Fibroblast of lung (primary cell): ENCODE data around the gene KCNJ14.

Experiments used
- EZH2 ChIP-seq: IDR thresholded peaks from 2 replicates; pipeline ENCODE4 v1.5.1; 2012; ENCODE audit warnings: low read length, control low read depth, mild to moderate bottlenecking; ENCODE audit errors: missing control alignments
- TF ChIP-seq, protein P1 (sequence below), 2 donors: IDR thresholded peaks in 1 of 2; conservative IDR thresholded peaks in 1 of 2; 1 replicate in 1 of 2; 2 replicates in 1 of 2; pipeline ENCODE4 v1.5.1; 2011 to 2012; ENCODE audit warnings: low read length in 2 of 2, control low read depth in 1 of 2, inconsistent platforms in 1 of 2, low read depth in 1 of 2, mild to moderate bottlenecking in 1 of 2

DNA sequence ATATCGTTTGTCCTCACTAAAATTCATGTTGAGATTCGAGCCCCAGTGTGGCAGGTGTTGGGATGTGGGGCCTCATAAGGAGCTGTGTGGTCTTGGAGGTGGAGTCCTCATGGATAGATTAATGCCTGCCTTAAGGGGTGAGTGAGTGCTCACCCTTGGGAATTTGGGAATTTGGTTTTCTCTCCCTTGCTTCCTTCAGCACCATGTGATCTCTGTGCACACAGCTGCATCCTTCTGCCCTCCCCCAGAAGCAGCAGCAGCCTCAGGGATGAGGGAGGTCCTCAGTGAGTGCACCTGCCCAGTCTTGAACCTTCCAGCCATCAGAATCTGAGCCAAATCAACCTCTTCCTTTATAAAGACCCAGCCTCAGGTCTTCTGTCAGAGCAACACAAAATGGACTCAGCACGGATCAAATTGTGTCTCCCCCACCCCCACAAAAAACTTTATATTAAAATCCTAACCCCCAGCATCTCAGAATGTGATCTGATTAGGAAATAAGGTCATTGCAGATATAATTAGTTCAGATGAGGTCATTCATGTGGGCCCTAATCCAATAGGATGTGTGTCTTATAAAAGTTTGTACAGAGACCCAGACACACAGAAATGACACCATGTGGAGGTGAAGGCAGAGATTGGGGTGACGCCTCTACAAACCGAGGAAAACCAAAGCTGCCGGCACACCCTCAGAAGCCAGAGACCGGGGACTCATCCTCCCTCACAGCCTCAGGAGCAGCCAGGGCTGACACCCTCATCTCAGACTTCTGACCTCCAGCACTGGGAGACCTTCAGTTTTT is 26.7 kb downstream of the KCNJ14 start:
- TF ChIP-seq, protein P1, sequence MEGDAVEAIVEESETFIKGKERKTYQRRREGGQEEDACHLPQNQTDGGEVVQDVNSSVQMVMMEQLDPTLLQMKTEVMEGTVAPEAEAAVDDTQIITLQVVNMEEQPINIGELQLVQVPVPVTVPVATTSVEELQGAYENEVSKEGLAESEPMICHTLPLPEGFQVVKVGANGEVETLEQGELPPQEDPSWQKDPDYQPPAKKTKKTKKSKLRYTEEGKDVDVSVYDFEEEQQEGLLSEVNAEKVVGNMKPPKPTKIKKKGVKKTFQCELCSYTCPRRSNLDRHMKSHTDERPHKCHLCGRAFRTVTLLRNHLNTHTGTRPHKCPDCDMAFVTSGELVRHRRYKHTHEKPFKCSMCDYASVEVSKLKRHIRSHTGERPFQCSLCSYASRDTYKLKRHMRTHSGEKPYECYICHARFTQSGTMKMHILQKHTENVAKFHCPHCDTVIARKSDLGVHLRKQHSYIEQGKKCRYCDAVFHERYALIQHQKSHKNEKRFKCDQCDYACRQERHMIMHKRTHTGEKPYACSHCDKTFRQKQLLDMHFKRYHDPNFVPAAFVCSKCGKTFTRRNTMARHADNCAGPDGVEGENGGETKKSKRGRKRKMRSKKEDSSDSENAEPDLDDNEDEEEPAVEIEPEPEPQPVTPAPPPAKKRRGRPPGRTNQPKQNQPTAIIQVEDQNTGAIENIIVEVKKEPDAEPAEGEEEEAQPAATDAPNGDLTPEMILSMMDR (conservative IDR thresholded peaks at IDR 0.05 in 1 of 2, IDR thresholded peaks at IDR 0.05 in 1 of 2; ENCODE audit: low read depth in 1 of 2, low read length in 2 of 2), result no peak
- no peak for TF ChIP-seq EZH2
